Upper lobe of left lung (tissue), 4 donors: Measurements from ENCODE around the gene ATF6.

ENCODE experiments used
- CTCF ChIP-seq, 6 experiments: fragments of 450-650 bp in 4 of 6; fragments of 200-600 bp in 2 of 6; sonication (generic) in 2 of 6; IDR thresholded peaks; one replicate each; pipeline ENCODE4 v1.5.1; 2016 to 2019; ENCODE audit warnings: antibody characterized with exemption in 6 of 6
- EP300 ChIP-seq, 4 donors: sonication (generic); formaldehyde crosslinking; IDR thresholded peaks; one replicate each; pipeline ENCODE4 v1.5.1; 2017; ENCODE audit warnings: antibody characterized with exemption in 4 of 4, control low read depth in 2 of 4
- POLR2A ChIP-seq, 4 donors: fragments of 450-650 bp; IDR thresholded peaks; one replicate each; pipeline ENCODE4 v1.5.1; 2016 to 2017; ENCODE audit warnings: antibody characterized with exemption in 4 of 4, mild to moderate bottlenecking in 2 of 4

DNA sequence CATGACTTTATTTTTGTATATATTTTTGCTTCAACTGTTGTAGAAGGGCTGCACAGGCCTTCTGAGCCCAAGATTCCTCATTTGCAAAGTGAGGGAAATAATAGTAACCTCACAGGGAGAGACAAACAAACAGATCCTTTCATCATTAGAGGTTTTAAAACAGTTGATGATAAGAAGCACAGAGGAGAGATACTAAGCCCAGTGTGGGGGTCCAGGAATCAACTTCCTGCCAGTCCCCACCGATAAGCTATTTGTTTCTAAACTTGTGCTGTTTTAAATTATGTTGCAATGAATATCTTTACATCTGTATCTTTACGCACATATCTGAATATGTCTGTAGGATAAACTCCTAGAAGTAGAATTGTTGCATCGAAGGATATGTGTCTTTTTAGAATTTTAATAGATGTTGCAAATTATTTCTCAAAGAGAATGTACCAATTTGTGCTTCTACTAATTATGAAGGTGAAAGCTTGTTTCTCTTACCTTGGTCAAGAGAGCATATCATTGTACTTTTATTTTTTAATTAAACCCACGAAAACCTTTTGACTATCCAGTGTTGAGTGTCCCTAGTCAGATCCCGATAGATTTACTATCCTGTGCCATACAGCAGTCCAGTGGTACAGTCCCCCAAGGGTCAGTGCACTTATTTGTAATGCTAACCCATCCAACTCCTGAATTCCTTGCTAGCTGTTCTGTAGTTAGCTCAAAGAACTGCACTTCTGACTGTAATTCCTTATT lies 34.0 kb upstream of the ATF6 start:
- TF ChIP-seq CTCF (IDR thresholded peaks at IDR 0.05) (no peak), POLR2A (IDR thresholded peaks at IDR 0.05) (no peak), EP300 (IDR thresholded peaks at IDR 0.05) (no peak)
